Activated CD4-positive, alpha-beta T cell treated with anti-CD3 and anti-CD28 coated beads, Interleukin-2, amount 10 ng/mL, durations not matched to agents 24 days and 14 days (primary cell): ENCODE measurements around the gene EVX1. TPM values are rescaled to one million over a fixed set of nuclear protein-coding genes. Genes with fewer than 3 reads are reported as not detected.
A peak's percentile ranks its signal among the peaks of the same experiment; 100 is the strongest.

Source experiments
- DNase-seq: peaks from one replicate; pipeline ENCODE4 v3.0.0; 2022
- H3K27ac Mint-ChIP-seq: one replicate; pipeline ENCODE4 v1.8.0; 2022; ENCODE audit warnings: mild to moderate bottlenecking, mixed read lengths
- H3K27me3 Mint-ChIP-seq: one replicate; pipeline ENCODE4 v1.8.0; 2022; ENCODE audit warnings: mixed read lengths
- H3K36me3 Mint-ChIP-seq: one replicate; pipeline ENCODE4 v1.8.0; 2022; ENCODE audit warnings: low read depth, mild to moderate bottlenecking, mixed read lengths
- H3K4me1 Mint-ChIP-seq: one replicate; pipeline ENCODE4 v1.8.0; 2021; ENCODE audit warnings: mixed read lengths
- H3K4me3 Mint-ChIP-seq: one replicate; pipeline ENCODE4 v1.8.0; 2022; ENCODE audit warnings: mild to moderate bottlenecking, moderate library complexity, mixed read lengths
- H3K9me3 Mint-ChIP-seq: one replicate; pipeline ENCODE4 v1.8.0; 2021; ENCODE audit warnings: mixed read lengths
- intact Hi-C: fragments of 100-400 bp; cut with micrococcal nuclease; formaldehyde crosslinking; loops from one replicate; pipeline ENCODE4 v1.15.1; 2023
- total RNA-seq: library from RNA; stranded (reverse); gene quantifications from 2 replicates; pipeline ENCODE4 v1.2.3, GENCODE V29; 2022

Gene EVX1
- total RNA-seq, 1 donor from 2014 or later, result not detected

GRCh38 chr7:27201580-27202017, 41.0 kb upstream of the EVX1 start:
- Mint-ChIP-seq H3K4me1 (peaks cover 13% of the 10 kb centered on the region), H3K27me3 (peaks cover 83% of the 10 kb centered on the region), H3K4me3 (no peak overlapping the region), H3K27ac (no peak overlapping the region), H3K36me3 (peaks cover 5% of the 10 kb centered on the region), H3K9me3 (no peaks in the 10 kb centered on the region)
- intact Hi-C loops, result no loop called here
- DNase-seq, result no peak

GRCh38 chr7:27202018-27202861, 40.4 kb upstream of the EVX1 start:
- Mint-ChIP-seq H3K9me3 (no peaks in the 10 kb centered on the region), H3K36me3 (peaks cover 5% of the 10 kb centered on the region), H3K4me3 (no peak overlapping the region), H3K27me3 (peaks cover 84% of the 10 kb centered on the region), H3K4me1 (peaks cover 13% of the 10 kb centered on the region), H3K27ac (no peak overlapping the region)
- DNase-seq, result no peak
- intact Hi-C loops, result no loop called here

- Mint-ChIP-seq H3K4me1 (peaks cover 13% of the 10 kb centered on the region), H3K27ac (no peak overlapping the region)
Measured at GRCh38 chr7:27202862-27203134, 39.8 kb upstream of the EVX1 start.

GRCh38 chr7:27203365-27203953, 39.1 kb upstream of the EVX1 start:
- intact Hi-C loops, result no loop called here

More at GRCh38 chr7:27202862-27203134, 39.8 kb upstream of the EVX1 start:
- no peak for DNase-seq
- peaks cover 84% of the 10 kb centered on the region for H3K27me3 Mint-ChIP-seq
- no peak overlapping the region for H3K4me3 Mint-ChIP-seq
- H3K36me3 Mint-ChIP-seq, result peaks cover 5% of the 10 kb centered on the region
- intact Hi-C loops, result no loop called here
- H3K9me3 Mint-ChIP-seq, result no peaks in the 10 kb centered on the region

GRCh38 chr7:27203964-27204594, 38.5 kb upstream of the EVX1 start:
- intact Hi-C loops, result no loop called here
- H3K27me3 Mint-ChIP-seq, result peaks cover 84% of the 10 kb centered on the region
- peaks cover 13% of the 10 kb centered on the region for H3K4me1 Mint-ChIP-seq
- H3K36me3 Mint-ChIP-seq, result peaks cover 3% of the 10 kb centered on the region
- H3K4me3 Mint-ChIP-seq, result no peak overlapping the region
- H3K9me3 Mint-ChIP-seq, result no peaks in the 10 kb centered on the region
- H3K27ac Mint-ChIP-seq, result no peak overlapping the region
- DNase-seq, result no peak

More at GRCh38 chr7:27203365-27203953, 39.1 kb upstream of the EVX1 start:
- DNase-seq, result no peak
- Mint-ChIP-seq H3K27me3 (peaks cover 82% of the 10 kb centered on the region), H3K27ac (no peak overlapping the region), H3K36me3 (peaks cover 5% of the 10 kb centered on the region), H3K4me1 (peaks cover 13% of the 10 kb centered on the region), H3K4me3 (no peak overlapping the region), H3K9me3 (no peaks in the 10 kb centered on the region)

- Mint-ChIP-seq H3K9me3 (no peaks in the 10 kb centered on the region), H3K27me3 (peaks cover 89% of the 10 kb centered on the region), H3K36me3 (peaks cover 3% of the 10 kb centered on the region), H3K27ac (no peak overlapping the region), H3K4me3 (no peak overlapping the region), H3K4me1 (peaks cover 13% of the 10 kb centered on the region)
- intact Hi-C loops, result no loop called here
- DNase-seq, result no peak
Measured at GRCh38 chr7:27204851-27205322, 37.7 kb upstream of the EVX1 start.

GRCh38 chr7:27205325-27206280, 37.0 kb upstream of the EVX1 start:
- intact Hi-C loops, result no loop called here

GRCh38 chr7:27207348-27207985, 35.1 kb upstream of the EVX1 start:
- Mint-ChIP-seq H3K4me1 (peaks cover 6% of the 10 kb centered on the region), H3K27ac (no peak overlapping the region), H3K9me3 (no peaks in the 10 kb centered on the region), H3K36me3 (no peaks in the 10 kb centered on the region), H3K27me3 (peaks cover 92% of the 10 kb centered on the region), H3K4me3 (no peak overlapping the region)
- intact Hi-C loops, result no loop called here
- no peak for DNase-seq

More at GRCh38 chr7:27205325-27206280, 37.0 kb upstream of the EVX1 start:
- DNase-seq, result no peak
- Mint-ChIP-seq H3K4me1 (peaks cover 15% of the 10 kb centered on the region), H3K36me3 (peaks cover 3% of the 10 kb centered on the region), H3K27ac (peak overlapping the region; percentile 43), H3K4me3 (no peak overlapping the region), H3K27me3 (peaks cover 92% of the 10 kb centered on the region), H3K9me3 (no peaks in the 10 kb centered on the region)

GRCh38 chr7:27208998-27209397, 33.6 kb upstream of the EVX1 start:
- Mint-ChIP-seq H3K9me3 (no peaks in the 10 kb centered on the region), H3K27ac (no peak overlapping the region), H3K36me3 (no peaks in the 10 kb centered on the region), H3K4me1 (peaks cover 6% of the 10 kb centered on the region), H3K4me3 (no peak overlapping the region), H3K27me3 (peaks cover 90% of the 10 kb centered on the region)
- DNase-seq, result no peak
- intact Hi-C loops, result no loop called here

GRCh38 chr7:27209933-27210440, 32.6 kb upstream of the EVX1 start:
- Mint-ChIP-seq H3K36me3 (no peaks in the 10 kb centered on the region), H3K9me3 (no peaks in the 10 kb centered on the region), H3K4me3 (no peak overlapping the region), H3K4me1 (peaks cover 4% of the 10 kb centered on the region), H3K27ac (no peak overlapping the region), H3K27me3 (peaks cover 90% of the 10 kb centered on the region)
- intact Hi-C loops, result loop anchor here (5.0 kb wide), 1 partner anchor 712 kb away; no protein-coding TSS in a partner anchor
- DNase-seq, result no peak

- Mint-ChIP-seq H3K27ac (no peak overlapping the region), H3K36me3 (no peaks in the 10 kb centered on the region), H3K4me1 (peaks cover 4% of the 10 kb centered on the region), H3K9me3 (no peaks in the 10 kb centered on the region), H3K27me3 (peaks cover 90% of the 10 kb centered on the region), H3K4me3 (no peak overlapping the region)
- peak; percentile 81 for DNase-seq
- intact Hi-C loops, result loop anchor here (5.0 kb wide), 1 partner anchor 712 kb away; no protein-coding TSS in a partner anchor
Measured at GRCh38 chr7:27210441-27211083, 32.0 kb upstream of the EVX1 start.

- Mint-ChIP-seq H3K27ac (no peak overlapping the region), H3K27me3 (peaks cover 89% of the 10 kb centered on the region), H3K4me1 (peaks cover 4% of the 10 kb centered on the region), H3K9me3 (no peaks in the 10 kb centered on the region), H3K36me3 (no peaks in the 10 kb centered on the region), H3K4me3 (no peak overlapping the region)
- DNase-seq, result no peak
- intact Hi-C loops, result loop anchor here (5.0 kb wide), 1 partner anchor 711 kb away; no protein-coding TSS in a partner anchor
Measured at GRCh38 chr7:27211084-27211446, 31.5 kb upstream of the EVX1 start.
